Retinal pigment epithelial cell (primary cell): ENCODE results near the gene RAB35.
A peak's percentile ranks its signal among the peaks of the same experiment; 100 is the strongest.

Source experiments
- DNase-seq: peaks from one replicate; pipeline ENCODE4 v3.0.0-alpha.2; 2010; ENCODE audit warnings: low read depth
- H3K4me3 ChIP-seq: 2 replicates; pipeline ENCODE4 v1.5.1; 2011; ENCODE audit warnings: mild to moderate bottlenecking, low read length, control low read depth, moderate library complexity
- TF ChIP-seq, protein P1 (sequence below): conservative IDR thresholded peaks from 2 replicates; pipeline ENCODE4 v1.5.1; 2011; ENCODE audit warnings: low read depth, low read length, control low read depth, inconsistent platforms

The RAB35 gene

DNA sequence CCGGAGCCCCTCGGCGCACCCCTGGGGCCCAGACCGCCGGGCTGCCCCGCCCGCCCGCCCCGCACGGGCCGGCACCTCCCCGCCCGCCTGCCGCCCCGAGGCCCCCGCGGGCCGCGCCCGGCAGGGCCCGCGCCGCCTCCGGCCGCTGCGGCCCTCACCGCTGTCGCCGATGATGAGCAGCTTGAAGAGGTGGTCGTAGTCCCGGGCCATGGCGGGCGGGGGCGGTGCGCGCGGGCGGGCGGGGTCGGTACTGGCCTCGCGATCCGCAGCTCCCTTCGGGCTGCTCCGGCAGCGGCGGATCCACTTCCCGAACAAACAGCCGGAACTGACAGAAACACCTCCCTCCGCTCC, at the start of gene RAB35:
RAB35 (minus strand) TSS at position 313 of the 351 bp plus-strand sequence; CDS start at position 210, 103 bp downstream.
- H3K4me3 ChIP-seq, result peak within 1 kb of the TSS; percentile 84
- TF ChIP-seq, protein P1, sequence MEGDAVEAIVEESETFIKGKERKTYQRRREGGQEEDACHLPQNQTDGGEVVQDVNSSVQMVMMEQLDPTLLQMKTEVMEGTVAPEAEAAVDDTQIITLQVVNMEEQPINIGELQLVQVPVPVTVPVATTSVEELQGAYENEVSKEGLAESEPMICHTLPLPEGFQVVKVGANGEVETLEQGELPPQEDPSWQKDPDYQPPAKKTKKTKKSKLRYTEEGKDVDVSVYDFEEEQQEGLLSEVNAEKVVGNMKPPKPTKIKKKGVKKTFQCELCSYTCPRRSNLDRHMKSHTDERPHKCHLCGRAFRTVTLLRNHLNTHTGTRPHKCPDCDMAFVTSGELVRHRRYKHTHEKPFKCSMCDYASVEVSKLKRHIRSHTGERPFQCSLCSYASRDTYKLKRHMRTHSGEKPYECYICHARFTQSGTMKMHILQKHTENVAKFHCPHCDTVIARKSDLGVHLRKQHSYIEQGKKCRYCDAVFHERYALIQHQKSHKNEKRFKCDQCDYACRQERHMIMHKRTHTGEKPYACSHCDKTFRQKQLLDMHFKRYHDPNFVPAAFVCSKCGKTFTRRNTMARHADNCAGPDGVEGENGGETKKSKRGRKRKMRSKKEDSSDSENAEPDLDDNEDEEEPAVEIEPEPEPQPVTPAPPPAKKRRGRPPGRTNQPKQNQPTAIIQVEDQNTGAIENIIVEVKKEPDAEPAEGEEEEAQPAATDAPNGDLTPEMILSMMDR, result no peak
- no peak for DNase-seq

DNA sequence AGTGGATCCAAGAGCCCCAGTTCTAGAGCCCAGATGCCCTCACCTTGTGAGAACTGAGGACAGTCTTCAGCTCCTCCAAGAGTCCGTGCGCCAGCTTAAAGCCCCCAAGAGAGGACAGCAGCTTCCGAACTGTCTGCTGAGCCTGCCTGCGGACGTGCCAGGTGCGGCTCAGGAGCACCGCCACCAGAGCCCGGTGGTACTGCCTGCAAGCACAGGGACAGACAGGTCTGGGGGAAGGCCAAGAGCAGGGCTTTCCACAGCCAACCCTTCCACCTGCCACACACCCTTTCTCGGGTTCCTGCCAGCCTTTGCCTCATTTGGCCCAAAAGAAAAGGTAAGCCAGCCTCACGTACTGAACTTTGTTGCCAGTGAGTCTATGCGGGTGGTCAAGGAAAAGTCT, 47.7 kb upstream of the RAB35 start:
- TF ChIP-seq, protein P1, result no peak
- H3K4me3 ChIP-seq, result no peak overlapping the region
- no peak for DNase-seq

DNA sequence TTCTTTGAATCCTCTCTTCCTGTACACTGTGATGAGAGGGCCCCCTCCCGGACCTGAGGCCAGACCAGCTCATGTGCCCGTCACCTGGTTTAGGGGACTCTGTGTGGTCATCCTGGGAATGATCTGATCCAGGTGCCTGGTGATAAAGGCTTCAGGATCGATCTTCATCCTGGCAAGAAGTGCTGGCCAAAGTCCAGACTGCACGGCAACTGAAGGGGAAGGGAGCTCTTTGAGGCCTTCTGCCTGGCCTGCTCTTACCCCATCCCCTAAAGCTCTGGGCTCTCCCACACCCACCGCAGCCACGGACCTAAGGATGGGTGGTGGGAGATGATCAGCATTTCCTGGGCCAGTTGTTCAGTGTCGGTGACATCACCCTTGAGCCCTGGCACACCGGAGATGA, 46.2 kb upstream of the RAB35 start:
- TF ChIP-seq, protein P1, result no peak
- no peak overlapping the region for H3K4me3 ChIP-seq
- no peak for DNase-seq

DNA sequence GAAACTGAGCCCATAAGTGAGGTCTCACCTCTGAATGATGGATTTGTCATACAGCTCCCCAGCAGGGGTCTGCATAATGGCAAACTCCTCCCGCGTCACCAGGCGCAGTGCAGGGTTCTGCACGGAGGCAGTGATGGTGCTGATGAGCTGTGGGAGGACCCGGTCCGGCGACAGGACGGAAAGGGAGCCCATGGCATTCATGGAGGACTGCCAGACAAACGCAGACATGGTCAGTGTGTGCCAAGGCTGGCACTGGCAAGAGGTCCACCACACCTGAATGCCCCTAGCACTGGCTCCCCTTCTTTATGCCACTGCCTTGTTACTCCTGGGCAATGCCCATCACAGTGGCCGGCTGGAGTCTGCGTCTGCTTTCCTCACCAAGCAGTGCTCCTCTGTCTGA, 45.3 kb upstream of the RAB35 start:
- TF ChIP-seq, protein P1, result no peak
- no peak for DNase-seq
- H3K4me3 ChIP-seq, result no peak overlapping the region

DNA sequence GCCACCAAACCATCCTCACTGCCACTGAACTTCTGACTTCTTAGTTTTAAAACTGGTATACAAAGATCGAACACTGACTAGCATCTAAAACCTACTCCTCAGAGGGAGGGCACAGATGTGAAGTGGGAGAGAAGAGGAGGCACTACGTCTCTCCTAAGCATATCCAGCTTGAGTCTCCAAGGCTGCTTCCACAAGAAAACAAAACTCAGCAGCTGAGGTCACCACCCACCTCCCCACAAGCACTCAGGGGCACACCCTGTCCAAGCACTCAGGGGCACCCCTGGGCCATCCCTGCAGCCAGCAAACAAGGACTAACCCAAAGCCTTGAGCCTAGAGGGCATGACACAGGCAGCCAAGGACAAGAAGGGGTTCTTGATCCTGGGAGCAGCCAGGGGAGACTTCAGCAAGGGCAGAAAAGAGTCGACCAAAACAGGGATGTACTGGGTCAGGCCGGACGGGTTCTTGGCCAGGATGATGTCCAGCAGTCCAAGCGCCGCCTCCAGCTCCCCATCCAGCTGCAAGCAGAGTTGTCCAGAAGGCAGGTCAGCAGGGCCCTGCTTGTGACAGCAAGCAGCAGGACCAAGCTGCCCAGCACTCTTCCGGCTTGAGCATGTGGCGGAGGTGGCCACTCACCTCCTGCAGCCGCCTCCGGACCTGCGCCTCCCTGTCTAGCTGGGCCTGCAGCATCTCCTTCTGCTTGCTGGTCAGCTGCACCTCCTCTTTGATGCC, 43.1 kb upstream of the RAB35 start:
- H3K4me3 ChIP-seq, result no peak overlapping the region
- TF ChIP-seq, protein P1, result no peak
- DNase-seq, result no peak

DNA sequence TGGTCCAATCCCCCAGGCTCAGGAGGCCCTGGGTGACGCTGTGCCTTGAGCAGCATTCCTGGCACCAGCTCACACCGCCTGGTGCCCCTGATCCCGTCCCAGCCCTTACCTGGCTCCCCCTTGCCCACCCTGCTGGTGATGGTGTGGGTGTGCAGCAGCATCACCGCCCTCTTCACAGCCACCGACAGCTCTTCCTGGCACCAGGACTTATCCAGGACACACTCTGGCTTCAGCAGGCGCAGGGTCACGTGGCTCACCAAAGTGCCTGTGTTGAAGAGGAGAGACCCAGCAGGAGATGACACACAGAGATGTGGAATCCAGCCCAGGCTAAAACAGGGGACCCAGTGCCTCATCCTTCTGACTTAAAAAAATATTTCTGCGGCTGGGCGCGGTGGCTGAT, 41.8 kb upstream of the RAB35 start:
- TF ChIP-seq, protein P1, result no peak
- DNase-seq, result no peak
- no peak overlapping the region for H3K4me3 ChIP-seq

DNA sequence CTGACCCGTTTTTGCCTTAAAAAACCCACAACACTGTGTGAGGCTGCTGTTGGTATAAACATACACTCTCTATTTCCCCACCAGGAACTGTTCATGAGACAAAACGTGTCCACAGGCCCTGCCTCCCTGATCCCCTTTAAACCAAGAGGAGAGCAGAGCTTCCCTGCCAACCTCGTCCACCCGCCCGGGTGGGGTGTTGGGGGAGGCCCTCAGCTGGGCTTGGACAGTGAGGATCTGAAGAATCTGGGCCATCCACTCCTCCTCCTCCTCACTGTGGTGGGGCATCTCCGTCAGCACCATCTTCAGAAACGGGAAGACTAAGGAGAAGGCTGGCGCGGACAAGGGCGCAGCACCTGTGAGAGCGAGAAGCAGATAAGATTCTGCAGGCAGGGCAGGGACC, 41.1 kb upstream of the RAB35 start:
- no peak overlapping the region for H3K4me3 ChIP-seq
- TF ChIP-seq, protein P1, result no peak
- no peak for DNase-seq
